ENCODE measurements around the gene EIF2D. TPM values are rescaled to one million over a fixed set of nuclear protein-coding genes. Genes with fewer than 3 reads are reported as not detected.
"Not testable (repeated sequence)": the region's sequence is repeated elsewhere in the genome, so short reads cannot be mapped to it uniquely, and the experiment has no call there.

Gene EIF2D
- polyA plus RNA-seq, 4 donors, result 77.0 to 85.6 (median 82.7) TPM

GRCh38 chr1:206588492-206588891 is 23.8 kb downstream of the EIF2D start:
- no peak for DNase-seq (ENCODE audit: low read depth in 4 of 4, low spot score in 3 of 4)

GRCh38 chr1:206587904-206588303 is 24.4 kb downstream of the EIF2D start:
- no peak for DNase-seq (ENCODE audit: low read depth in 4 of 4, low spot score in 3 of 4)

- DNase-seq (ENCODE audit: low read depth in 4 of 4, low spot score in 3 of 4), result no peak
Observed at GRCh38 chr1:206586501-206587445, 25.5 kb downstream of the EIF2D start.

GRCh38 chr1:206584683-206585082 is 27.6 kb downstream of the EIF2D start:
- no peak for DNase-seq (ENCODE audit: low read depth in 4 of 4, low spot score in 3 of 4)

- DNase-seq (ENCODE audit: low read depth in 4 of 4, low spot score in 3 of 4), result peak in 1 of 4 donors; percentile 49
Observed at GRCh38 chr1:206583707-206584648, 28.3 kb downstream of the EIF2D start.

GRCh38 chr1:206582971-206583706 is 29.1 kb downstream of the EIF2D start:
- DNase-seq (ENCODE audit: low read depth in 4 of 4, low spot score in 3 of 4), result no peak

GRCh38 chr1:206582537-206582936 is 29.7 kb downstream of the EIF2D start:
- DNase-seq (ENCODE audit: low read depth in 4 of 4, low spot score in 3 of 4), result no peak

GRCh38 chr1:206581571-206581981 is 30.7 kb downstream of the EIF2D start:
- no peak for DNase-seq (ENCODE audit: low read depth in 4 of 4, low spot score in 3 of 4)

- DNase-seq (ENCODE audit: low read depth in 4 of 4, low spot score in 3 of 4), result not testable (repeated sequence)
Observed at GRCh38 chr1:206581114-206581497, 31.2 kb downstream of the EIF2D start.

GRCh38 chr1:206580438-206581113 is 31.7 kb downstream of the EIF2D start:
- DNase-seq (ENCODE audit: low read depth in 4 of 4, low spot score in 3 of 4), result no peak

- no peak for DNase-seq (ENCODE audit: low read depth in 4 of 4, low spot score in 3 of 4)
Observed at GRCh38 chr1:206579747-206580437, 32.4 kb downstream of the EIF2D start.

GRCh38 chr1:206578978-206579374 is 33.3 kb downstream of the EIF2D start:
- no peak for DNase-seq (ENCODE audit: low read depth in 4 of 4, low spot score in 3 of 4)

- no peak for DNase-seq (ENCODE audit: low read depth in 4 of 4, low spot score in 3 of 4)
Observed at GRCh38 chr1:206578068-206578977, 33.9 kb downstream of the EIF2D start.

GRCh38 chr1:206577626-206578025 is 34.6 kb downstream of the EIF2D start:
- no peak for DNase-seq (ENCODE audit: low read depth in 4 of 4, low spot score in 3 of 4)

GRCh38 chr1:206575894-206576737 is 36.1 kb downstream of the EIF2D start:
- DNase-seq (ENCODE audit: low read depth in 4 of 4, low spot score in 3 of 4), result no peak

- DNase-seq (ENCODE audit: low read depth in 4 of 4, low spot score in 3 of 4), result peak in 2 of 4 donors; percentile 45 to 53
Observed at GRCh38 chr1:206575165-206575893, 36.9 kb downstream of the EIF2D start.

- no peak for DNase-seq (ENCODE audit: low read depth in 4 of 4, low spot score in 3 of 4)
Observed at GRCh38 chr1:206573762-206574161, 38.5 kb downstream of the EIF2D start.
